Breast epithelium (tissue), 3 donors: ENCODE measurements around the gene LYZL2.

ENCODE experiments used
- POLR2A ChIP-seq: fragments of 450-650 bp; IDR thresholded peaks from one replicate; pipeline ENCODE4 v1.6.1; 2016; ENCODE audit warnings: antibody characterized with exemption, mild to moderate bottlenecking, moderate library complexity
- POLR2AphosphoS5 ChIP-seq, 3 donors: sonication (generic); formaldehyde crosslinking; IDR thresholded peaks; one replicate each; pipeline ENCODE4 v1.6.1; 2017; ENCODE audit warnings: antibody characterized with exemption in 3 of 3
- TF ChIP-seq, protein P1 (sequence below), 3 donors: fragments of 450-650 bp; IDR thresholded peaks; one replicate each; pipeline ENCODE4 v1.5.1; 2016 to 2017; ENCODE audit warnings: antibody characterized with exemption in 3 of 3, mild to moderate bottlenecking in 3 of 3, moderate library complexity in 3 of 3

DNA sequence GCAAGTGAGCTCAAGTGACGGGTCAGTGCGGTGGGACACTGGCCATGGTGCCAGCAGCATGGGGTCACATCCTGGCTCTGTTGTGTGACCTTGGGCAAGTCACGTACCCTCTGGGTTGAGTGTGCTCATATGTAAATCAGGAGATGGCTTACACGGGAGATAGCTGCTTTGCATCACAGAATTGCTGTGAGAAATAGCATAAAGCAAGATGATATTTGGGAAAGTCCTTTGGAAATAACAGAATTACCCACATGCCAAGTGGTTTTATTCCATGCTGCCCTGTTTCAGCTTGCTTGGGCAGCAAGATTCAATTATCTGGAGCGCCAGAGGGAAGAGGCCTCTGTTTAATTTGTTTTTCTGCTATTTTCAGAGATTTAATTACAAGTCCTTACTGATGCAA, 48.9 kb downstream of the LYZL2 start:
- TF ChIP-seq POLR2AphosphoS5 (IDR thresholded peaks at IDR 0.05) (no peak), POLR2A (no peak)
- TF ChIP-seq, protein P1, sequence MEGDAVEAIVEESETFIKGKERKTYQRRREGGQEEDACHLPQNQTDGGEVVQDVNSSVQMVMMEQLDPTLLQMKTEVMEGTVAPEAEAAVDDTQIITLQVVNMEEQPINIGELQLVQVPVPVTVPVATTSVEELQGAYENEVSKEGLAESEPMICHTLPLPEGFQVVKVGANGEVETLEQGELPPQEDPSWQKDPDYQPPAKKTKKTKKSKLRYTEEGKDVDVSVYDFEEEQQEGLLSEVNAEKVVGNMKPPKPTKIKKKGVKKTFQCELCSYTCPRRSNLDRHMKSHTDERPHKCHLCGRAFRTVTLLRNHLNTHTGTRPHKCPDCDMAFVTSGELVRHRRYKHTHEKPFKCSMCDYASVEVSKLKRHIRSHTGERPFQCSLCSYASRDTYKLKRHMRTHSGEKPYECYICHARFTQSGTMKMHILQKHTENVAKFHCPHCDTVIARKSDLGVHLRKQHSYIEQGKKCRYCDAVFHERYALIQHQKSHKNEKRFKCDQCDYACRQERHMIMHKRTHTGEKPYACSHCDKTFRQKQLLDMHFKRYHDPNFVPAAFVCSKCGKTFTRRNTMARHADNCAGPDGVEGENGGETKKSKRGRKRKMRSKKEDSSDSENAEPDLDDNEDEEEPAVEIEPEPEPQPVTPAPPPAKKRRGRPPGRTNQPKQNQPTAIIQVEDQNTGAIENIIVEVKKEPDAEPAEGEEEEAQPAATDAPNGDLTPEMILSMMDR (IDR thresholded peaks at IDR 0.05) = no peak
